ENCODE results near the gene PLLP.

DNA sequence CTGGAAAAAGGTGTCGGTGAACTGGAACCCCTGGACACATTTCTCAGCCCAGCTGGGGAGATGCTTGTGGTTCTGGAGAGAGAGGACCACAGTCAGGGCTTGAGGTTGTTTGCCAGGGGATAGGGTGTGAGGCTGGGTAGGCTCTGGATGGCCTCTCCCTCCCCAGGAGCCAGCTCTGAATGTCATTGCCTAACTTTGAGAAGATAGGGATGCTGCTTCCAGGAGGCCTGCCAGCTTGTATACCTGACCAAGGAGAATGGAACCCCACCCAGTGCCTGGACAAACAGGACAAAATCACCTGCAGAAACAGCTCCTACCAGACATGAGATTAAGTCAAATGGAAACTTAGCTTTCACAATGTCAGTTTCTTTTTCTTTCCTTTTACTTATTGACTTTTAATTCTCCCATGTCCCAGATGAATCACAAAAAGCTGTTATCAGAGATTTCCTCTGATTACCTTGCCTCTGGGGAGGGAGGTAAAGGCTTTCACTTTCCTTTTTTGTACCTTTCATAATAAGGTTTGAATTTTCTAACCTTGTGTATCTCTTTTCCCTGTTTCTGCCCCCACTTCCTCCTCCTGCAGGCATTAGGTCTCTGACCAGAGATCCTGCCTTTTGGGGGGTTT lies 29.8 kb upstream of the PLLP start:
- TF ChIP-seq, protein P1, sequence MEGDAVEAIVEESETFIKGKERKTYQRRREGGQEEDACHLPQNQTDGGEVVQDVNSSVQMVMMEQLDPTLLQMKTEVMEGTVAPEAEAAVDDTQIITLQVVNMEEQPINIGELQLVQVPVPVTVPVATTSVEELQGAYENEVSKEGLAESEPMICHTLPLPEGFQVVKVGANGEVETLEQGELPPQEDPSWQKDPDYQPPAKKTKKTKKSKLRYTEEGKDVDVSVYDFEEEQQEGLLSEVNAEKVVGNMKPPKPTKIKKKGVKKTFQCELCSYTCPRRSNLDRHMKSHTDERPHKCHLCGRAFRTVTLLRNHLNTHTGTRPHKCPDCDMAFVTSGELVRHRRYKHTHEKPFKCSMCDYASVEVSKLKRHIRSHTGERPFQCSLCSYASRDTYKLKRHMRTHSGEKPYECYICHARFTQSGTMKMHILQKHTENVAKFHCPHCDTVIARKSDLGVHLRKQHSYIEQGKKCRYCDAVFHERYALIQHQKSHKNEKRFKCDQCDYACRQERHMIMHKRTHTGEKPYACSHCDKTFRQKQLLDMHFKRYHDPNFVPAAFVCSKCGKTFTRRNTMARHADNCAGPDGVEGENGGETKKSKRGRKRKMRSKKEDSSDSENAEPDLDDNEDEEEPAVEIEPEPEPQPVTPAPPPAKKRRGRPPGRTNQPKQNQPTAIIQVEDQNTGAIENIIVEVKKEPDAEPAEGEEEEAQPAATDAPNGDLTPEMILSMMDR (optimal IDR thresholded peaks at IDR 0.05 in 1 of 3, IDR thresholded peaks at IDR 0.05 in 1 of 3, conservative IDR thresholded peaks at IDR 0.05 in 1 of 3; ENCODE audit: extremely low read depth in 1 of 3, insufficient read depth in 2 of 3, low read length in 3 of 3): no peak
- no peak for TF ChIP-seq EZH2 (IDR thresholded peaks at IDR 0.05; ENCODE audit: low read length)
